Panc1 (cell line): ENCODE results near the gene CLHC1.

Source experiments
- CTCF ChIP-seq: fragments of 450-650 bp; IDR thresholded peaks from 2 replicates; pipeline ENCODE4 v1.5.1; 2017; ENCODE audit warnings: mild to moderate bottlenecking
- POLR2AphosphoS5 ChIP-seq: IDR thresholded peaks from 2 replicates; pipeline ENCODE4 v1.6.1; 2012; ENCODE audit warnings: mild to moderate bottlenecking, low read depth, low read length, moderate library complexity
- REST ChIP-seq, 2 experiments: IDR thresholded peaks; 2 replicates each; pipeline ENCODE4 v1.6.1; 2011 to 2012; ENCODE audit warnings: low read depth in 2 of 2, control low read depth in 1 of 2, low read length in 1 of 2, mild to moderate bottlenecking in 1 of 2, moderate library complexity in 1 of 2; ENCODE audit not compliant: insufficient read depth in 1 of 2
- SIN3A ChIP-seq: IDR thresholded peaks from 2 replicates; pipeline ENCODE4 v1.6.1; 2012; ENCODE audit warnings: low read depth, mild to moderate bottlenecking, low read length, moderate library complexity, borderline replicate concordance; ENCODE audit not compliant: insufficient read depth

DNA sequence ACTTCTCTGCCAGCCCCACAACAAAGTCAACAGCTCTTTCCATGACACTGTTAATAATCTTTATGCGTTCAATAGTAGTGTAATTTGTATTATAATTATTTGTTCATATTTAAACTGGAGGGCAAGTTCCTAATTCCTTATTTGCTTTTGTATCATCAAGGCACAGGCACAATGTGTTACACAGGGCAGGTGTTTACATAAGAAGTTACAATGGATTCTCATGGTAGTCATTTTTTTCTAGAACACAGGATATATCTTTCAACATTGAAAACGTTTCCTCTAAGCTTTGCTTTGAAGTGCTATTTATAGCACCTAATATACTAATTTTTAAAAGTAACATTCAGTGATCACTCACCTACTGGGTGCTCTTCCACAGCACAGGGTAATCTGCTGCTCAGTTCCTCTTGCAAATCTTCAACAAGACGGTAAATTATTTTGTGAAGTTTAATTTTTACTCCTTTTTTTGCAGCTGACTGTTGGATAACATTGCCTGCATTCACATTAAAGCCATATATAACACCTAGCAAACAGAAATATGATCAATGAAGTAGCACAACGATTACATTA is 7.6 kb upstream of the CLHC1 start:
- TF ChIP-seq POLR2AphosphoS5 (no peak), CTCF (no peak), REST (IDR thresholded peaks at IDR 0.05; ENCODE audit: insufficient read depth in 1 of 2, low read depth in 2 of 2, low read length in 1 of 2) (no peak), SIN3A (no peak)
